NCI-H1048 (cell line): ENCODE data around the gene MXI1.
A peak's percentile ranks its signal among the peaks of the same experiment; 100 is the strongest.

ENCODE experiments used
- DNase-seq: peaks from one replicate; lab custom pipeline; 2025; lab: John Stamatoyannopoulos, UW

The MXI1 gene

DNA sequence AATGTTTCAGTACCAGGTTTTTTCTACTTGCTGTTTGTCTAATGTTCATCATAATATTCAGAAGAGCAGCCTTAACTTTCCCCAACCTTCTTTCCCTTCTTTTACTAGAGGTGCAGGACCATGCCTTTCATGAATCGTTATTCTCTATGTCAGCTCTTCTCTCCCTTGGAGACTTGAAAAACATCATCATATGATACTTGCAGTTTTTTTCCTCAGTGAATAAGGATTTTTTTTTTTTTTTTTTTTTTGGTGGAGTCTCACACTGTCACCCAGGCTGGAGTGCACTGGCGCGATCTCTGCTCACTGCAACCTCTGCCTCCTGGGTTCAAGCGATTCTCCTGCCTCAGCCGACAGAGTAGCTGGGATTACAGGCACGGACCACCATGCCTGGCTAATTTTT is 67.2 kb downstream of the MXI1 start:
- DNase-seq: no peak

DNA sequence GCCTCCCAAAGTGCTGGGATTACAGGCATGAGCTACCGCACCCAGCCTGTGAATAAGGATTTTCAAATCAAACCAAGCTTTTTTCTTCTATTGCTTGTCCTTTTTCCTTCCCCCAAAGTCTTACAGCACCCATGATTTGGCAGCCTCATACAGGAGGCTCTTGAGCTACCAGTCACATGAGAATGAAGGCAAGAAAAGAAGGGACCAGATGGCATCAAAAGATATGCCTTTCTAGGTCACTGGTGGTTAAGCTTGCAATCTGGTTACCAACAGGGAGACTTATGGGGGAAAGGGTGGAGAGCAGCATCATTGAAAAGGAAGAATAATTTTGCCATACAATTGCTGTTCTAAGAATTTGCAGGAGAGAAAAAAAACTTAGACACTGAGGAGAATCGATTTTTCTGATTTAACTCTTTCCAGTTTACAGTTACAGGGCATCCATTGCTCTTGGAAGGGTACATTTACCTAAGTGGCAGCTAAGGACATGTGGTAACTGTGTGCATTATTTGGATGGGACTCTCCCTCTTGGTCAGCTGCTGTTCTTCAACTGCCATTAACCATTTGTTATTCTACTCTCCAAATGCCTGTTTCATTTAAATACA is 67.8 kb downstream of the MXI1 start:
- no peak for DNase-seq

DNA sequence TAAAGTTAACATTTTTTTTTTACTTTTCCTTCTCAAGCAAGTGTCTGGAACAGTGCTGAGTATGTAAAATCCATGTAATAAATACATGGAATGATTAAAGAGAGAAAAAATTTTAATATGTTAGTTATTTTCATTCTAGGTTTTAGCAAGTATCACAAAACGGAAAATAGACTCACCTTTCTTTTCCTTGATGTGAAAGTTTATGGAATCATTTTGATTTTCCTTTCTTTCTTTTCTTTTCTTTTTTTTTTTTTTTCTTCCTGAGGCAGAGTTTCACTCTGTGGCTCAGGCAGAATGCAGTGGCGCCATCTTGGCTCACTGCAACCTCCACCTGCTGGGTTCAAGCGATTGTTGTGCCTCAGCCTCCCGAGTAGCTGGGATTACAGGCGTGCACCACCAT is 69.2 kb downstream of the MXI1 start:
- DNase-seq: no peak

DNA sequence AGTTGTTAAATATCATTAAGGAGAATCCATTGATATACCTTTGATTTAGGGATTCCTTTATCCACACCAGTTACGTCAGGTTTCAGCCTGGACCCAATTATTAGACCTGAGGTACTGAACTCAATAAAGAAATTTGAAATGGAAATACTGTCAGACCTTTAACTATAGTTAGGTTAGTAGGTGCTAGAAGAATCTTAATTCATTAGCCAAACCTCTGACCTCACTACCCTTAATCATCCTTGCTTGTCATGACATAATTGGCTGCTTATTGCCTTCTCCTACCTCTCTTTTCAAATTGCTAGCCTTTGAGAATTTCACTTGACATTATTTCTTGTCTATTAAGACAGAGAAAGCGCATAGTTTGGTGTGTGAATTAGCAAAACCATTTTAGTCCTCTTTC is 70.2 kb downstream of the MXI1 start:
- no peak for DNase-seq

DNA sequence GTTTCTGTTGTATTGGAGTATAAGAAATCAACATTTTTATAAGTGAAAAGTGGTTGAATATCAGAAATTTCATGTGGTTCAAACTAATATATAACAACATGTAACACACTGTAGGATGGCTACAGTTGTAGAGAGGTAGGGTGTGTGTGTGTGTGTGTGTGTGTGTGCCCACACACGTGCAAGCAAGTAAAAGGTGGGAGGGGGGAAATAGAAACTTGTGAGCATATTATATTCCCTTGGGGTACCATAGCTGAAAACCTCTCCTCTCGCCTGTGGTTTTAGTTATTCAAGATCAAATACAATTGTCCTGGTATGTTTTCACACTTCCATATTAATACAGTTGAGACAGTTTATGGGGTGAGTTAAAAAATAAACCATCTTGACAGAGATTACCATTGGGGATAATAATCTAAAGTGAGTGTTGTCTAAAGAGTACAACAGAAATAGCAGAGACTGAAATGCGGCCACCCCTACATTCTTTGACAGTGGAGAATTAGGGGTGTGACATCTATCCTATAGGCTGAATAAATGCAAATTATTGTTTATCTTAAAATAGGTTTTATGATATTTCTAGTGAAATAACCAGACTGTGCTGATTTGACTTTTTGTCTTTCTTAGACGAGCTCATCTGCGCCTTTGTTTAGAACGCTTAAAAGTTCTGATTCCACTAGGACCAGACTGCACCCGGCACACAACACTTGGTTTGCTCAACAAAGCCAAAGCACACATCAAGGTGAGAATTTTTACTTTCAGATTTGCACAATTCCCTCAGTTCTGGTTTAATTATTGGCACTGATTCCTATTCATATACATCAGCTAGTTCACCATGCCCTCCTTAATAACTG is 71.4 kb downstream of the MXI1 start:
- DNase-seq: no peak

DNA sequence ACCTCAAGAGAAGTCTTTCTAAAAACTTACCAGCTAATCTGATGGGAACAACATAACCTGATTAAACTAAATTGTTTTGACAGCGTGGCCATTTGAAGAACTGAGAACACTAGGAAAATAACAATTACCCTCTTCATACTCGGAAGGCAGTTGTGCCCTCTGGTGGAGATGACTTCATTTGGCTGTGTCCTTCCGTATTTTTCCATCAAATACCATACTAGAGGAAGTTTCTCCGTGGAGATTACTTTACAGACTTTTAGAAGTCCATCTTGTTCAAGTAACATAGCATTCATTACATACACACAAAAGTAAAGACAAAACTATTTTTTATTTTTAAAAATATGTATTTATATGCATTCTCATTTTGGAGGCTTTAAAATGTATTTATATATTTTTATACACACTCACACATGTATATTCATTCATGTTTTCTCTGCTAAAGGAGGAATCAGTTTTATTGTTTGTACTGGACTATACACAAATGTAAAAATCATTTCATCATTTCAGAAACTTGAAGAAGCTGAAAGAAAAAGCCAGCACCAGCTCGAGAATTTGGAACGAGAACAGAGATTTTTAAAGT is 72.1 kb downstream of the MXI1 start:
- peak; percentile 42 for DNase-seq

DNA sequence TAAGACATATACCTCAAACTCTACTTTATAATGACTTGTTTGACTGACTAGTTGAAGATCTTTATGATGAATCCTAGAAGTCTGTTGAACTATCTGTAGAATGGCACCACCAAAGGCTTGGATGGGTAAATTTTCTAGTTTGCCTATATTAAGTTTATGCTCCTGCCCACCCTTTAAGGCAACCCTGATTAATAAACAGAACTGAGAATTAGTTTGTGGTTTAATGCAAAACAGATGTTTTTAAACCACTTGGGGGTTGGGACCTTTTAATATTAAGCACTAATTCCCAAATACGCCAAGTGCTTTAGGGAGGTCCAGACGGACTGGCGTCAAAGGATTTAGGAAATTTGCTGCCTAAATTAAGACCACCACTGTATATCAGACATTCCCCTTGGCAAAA is 76.9 kb downstream of the MXI1 start:
- no peak for DNase-seq

DNA sequence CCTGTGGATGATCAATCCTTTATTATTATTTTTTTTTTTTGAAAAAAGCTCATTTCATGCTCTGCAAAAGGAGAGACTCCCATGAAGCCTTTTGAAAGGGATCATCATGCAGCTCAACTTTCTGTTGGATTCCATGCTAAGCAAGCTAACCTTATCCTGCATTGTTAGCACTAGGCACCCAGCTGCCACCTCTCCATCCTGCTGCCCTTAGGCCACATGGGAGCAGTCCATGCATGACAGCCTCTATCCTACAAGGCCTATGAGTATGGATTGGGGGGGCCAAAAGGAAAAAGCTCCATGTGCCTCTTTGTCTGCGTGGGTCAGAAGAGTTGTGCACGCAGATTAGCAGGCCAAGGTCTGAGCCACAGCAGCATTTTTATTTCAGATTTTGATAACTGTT is 78.1 kb downstream of the MXI1 start:
- DNase-seq: no peak

DNA sequence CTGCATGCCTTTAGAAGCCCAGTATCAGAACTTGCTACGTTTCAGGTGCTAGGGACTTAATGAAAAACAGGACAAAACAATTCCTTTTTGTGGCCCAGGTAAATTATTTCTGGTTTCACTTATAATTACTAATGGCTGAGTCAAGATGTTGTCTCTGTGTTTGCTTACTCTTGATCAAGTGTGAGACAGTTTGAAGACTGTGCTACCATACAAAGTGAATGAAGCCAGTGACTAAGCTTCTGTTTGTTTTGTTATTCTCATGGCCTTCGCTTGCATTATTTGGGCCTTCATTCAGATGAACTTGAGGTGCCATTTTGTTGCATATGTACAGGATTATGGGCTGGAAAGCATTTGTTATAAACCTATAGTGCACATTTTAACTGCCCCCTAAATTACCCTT is 79.4 kb downstream of the MXI1 start:
- DNase-seq: no peak

DNA sequence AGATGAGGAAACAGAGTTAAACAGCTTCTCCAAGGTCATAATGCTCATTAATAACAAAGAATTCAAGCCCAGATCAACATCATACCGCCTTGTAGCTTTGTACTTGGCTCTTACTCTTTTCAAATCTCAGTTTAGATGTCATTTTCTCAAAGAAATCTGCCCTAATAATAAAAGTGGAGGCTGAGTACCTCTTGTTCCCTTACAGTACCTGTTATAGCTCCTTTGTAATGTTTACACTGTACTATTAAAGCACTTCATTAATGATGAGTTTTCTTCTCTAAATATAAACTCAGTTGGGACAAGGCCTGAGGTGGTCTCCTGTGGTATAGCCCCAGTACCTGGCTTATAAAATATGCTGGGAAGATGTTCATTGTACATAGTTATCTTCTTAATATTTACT is 89.6 kb downstream of the MXI1 start:
- no peak for DNase-seq

DNA sequence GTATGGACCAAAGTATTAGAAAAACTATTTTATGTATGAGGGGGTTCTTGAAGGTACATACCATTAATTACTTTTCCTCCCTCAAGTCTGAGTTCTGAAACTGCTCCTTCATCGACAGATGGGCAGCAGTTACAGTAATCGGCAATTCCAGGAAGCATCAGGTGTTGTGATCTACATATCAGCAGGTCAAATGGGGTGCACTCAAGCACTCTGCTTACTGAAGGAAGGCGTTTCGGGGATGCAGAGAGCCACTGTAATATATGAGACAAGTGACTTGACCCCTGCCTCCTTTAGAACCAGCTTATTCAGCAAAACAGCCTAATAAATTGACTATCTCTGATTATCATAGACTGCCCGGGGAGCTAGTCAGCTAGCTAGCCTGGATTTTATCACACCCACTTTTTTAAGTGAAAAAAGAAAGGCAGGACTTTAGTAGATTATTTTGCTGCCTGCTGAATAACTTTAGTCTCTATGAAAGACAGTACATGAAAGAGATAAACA is 93.1 kb downstream of the MXI1 start:
- DNase-seq: no peak

DNA sequence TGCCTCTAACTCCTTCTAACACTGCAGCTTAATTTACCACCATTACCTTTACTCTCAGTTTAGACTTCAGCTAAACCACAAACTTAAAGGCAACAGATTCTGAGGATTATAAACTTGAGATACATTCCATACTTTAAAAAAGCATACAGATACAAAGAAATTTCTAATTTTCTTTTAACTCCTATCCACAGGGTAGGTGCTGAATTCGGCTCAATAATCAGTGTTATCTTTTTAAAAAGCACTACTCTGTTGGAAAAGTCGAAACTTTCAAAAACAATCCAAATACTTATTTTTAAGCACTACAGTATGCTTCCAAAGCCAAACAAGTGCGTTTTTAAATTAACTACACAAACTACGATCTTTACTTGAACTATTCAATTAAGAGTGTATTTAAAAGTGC is 96.3 kb downstream of the MXI1 start:
- no peak for DNase-seq

DNA sequence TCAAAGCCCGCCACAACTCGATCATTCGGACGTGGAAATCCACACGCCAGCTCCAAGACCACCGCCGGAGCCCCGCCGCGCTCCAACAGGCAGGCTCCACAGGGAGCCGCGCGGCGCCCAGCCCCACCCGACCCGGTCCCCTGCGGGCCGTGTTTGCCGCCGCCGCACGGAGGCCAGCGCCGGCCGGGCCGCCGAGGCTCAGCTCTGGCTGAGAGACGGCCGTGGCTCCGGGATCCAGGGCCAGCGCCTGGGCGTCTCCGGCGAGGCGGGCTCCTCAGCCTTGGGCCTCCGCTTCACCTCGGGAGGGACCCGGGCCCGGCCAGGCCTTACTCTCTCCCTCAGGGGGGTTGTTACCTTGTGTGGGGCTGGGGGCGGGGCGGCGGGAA is 97.0 kb downstream of the MXI1 start:
- no peak for DNase-seq

DNA sequence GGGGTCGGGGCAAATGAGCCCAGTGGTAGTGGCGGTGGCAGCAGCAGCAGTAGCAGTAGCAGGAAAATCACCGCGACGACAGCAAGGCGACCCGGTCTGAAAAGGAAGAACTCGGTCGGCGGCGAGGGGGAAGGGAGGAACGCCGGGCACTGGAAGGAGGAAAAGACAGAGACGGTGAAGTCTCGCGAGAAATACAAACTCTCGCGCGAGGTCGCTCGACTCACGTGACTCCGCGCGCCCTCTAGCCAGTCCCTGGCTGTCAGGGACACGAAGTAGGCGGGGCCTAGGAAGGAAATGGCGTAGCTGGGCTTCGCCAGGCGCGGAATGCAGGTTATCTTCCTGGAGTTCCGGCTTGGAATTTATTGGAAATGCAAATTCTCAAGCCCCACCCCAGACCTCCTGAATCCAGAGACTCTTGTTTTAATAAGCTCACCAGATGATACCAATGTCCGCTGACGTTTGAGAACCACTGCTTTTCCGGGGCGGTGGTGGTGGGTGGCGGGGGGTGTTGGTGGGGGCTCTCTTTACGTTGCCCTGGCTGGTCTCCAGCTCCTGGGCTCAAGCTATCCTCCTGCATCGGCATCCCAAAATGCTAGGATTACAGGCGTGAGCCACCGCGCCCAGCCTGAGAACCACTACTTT is 97.5 kb downstream of the MXI1 start, which contains the start of gene SMNDC1:
SMNDC1 (minus strand) TSS at position 141 of the 642 bp plus-strand sequence. CDS start 1,333 bp downstream, outside the sequence.
- peak; percentile 98 for DNase-seq

DNA sequence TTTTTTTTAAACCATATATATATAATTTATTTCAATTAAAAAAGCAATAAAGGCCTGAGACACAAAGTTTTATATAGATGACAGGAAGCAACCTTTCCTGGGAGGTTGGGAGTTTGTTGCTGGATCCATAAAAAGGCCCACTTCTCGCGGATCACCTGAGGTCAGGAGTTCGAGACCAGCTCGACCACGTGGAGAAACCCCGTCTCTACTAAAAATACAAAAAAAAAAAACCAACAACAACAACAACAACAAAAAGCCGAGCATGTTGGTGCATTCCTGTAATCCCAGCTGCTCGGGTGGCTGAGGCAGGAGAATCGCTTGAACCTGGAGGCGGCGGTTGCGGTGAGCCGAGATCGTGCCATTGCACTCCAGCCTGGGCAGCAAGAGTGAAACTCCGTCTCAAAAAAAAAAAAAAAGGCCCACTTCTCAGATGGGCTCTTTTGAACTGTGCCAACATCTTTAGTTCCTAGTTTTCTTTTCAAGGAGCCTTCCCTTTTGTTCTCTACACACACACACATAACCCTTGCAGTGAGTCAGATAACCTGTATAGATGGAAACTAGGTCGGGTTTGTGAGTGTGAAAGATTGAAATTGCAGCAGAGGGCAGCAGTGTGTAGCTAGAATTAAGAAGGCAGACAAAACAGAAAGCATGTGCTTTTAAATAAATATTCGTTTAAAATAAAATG is 98.5 kb downstream of the MXI1 start:
- peak; percentile 10 for DNase-seq

DNA sequence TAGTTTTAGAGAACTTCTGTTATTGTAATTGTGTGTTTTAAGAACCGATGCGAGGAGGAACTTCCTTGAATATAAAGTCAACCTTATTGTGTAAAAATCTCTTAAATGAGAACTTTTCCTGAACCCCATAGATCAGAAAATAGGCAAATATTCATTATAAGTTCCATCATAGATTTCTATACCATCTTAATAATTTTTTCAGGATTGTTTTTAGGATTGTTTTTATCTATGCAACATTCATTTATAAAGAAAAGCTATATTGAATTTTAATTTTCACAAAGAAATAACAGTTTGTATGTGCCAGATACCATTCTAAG is 99.0 kb downstream of the MXI1 start:
- DNase-seq: no peak

DNA sequence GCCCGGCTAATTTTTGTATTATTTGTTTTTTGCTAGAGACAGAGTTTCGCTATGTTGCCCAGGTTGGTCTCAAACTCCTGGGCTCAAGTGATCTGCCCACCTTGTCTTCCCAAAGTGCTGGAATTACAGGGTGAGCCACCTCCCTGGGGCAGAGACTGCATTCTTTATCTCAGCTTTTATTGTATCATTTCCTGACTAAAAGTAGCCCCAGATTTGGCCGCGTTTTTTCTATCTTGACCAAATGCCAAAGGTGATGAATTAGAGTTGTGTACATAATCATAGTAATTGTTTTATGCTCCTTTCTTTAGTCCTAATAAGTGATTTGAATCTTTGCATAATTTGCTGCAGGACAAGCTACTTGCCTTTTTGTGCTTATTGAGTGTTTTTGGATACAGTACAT is 100.4 kb downstream of the MXI1 start:
- no peak for DNase-seq

DNA sequence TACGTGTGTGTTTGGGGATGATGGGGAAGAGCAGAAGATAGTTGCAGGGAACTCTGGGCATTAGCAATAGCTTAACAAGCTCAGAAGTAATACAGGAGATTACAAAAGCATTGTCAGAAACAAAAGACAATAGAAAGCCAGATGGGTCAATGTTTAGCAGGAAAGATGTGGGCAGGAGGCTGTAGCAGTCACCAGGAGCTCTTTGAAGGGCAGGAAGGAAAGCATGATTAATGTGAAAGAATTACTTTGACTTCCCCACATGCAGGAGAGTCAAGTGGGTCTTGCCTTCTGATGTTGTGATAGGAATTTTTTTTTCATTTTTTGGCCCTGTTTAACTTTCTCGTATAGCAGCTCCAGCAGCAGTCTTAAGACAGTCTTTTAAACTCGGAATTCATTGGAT is 103.3 kb downstream of the MXI1 start:
- no peak for DNase-seq

DNA sequence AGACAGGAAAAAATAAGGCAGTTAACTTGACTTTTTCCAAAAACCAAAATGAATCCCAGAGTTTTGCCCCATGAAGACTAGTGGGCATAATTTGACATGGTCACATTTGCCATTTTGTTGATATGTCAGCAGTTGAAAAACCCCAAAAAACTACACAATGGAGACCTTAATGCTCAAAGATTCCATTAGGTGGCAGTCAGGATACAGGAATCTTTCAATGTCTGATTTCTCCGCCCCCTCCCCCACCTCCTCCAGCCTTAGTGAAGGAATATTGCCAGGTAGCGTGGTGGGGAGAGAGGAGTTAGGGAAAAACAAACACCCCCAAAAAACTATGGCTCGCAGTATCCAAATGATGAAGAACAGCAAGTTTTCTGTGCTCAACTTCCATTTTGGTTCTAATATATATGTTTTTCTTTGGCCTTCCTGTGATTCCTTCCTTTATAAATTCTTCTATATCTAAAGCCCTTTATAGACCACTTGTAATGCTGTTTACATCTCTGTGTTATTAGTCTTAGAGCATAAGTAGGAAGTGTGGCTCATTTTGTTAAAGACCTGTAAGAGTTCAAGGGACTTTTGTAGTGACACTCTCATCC is 104.0 kb downstream of the MXI1 start:
- DNase-seq: peak; percentile 42

DNA sequence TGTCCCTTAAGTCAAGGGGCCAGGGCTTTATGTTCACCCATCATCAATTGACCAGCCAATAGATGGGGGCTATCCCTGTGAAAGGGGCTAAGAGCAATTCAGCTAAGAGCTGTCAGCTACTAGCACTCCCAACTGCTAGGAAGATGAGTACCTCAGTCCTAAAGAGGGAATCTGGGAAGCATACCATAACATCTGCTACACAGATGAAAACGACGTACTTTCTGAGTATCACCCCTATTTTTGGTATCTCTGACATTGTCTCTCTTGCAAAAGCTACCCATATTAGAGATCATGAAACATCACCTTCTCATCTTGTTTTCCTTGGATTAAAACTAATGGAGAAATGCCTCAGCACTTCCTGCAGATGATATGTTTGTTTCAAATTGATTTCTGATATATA is 104.8 kb downstream of the MXI1 start:
- no peak for DNase-seq

DNA sequence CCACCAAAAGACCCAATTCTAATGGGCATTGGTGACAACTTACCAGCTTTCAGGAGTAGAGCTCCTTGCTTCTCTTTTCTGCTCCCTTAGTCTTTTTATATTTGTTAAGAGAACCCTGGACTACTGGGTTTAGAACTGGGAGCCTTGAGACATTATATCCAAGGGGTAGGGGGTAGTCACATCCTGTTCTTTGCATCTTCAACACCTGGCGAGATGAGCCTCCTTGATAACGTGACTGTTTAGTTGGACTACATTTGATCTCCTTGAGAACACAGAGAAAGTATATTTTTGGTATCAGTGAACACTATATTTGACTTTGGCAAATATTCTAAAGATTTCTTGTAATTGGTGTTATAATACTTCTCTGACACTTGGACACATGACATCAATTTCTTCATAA is 106.3 kb downstream of the MXI1 start:
- no peak for DNase-seq
